ENCODE data around the gene KIF26B.

KIF26B gene

DNA sequence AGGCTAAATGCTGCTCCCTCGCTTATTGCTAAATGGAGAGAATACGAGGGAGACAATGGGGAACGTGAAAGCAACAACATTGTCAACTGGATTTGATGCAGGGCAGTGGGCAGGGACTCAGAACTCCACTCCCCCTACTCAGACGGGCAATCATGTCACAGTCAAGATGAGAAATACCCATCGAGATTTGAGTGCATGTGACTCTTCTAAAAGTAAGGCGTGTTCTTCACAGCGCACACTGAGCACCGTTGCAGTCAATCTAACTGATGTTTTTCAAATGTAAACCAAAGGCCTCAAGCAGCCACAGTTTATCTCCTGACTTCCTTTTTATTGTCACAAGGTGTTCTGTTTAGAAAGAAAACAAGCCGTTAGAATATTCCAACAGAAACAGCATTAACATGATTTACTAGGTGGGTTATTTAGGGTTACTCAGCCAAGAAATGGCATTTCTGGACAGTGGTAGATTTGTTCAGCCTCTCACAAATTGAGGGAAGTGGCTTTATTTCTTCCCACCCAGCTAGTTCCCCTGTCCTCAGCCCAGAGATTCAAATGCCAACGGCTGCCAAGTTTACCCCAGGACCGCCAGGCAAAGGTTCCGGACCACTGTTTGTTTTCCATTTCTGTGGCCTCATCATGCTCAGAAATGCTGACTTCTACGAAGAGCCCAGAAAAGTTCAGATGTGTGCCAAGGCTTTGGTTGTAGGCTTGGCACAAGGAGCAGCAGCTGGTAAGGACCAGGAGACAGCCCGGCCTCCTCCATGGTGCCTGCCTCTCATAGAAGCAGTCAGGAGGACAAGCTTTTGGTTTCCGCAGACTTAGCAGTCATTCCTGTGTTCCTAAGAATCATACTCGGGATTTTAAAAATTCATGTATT lies 171.4 kb downstream of the KIF26B start:
- Histone ChIP-seq H3K79me2 (ENCODE audit: insufficient read depth, low read length) (no peaks in the 10 kb centered on the region), H3K27me3 (ENCODE audit: insufficient read depth, low read length) (no peaks in the 10 kb centered on the region), H3K4me2 (ENCODE audit: low read length) (no peak overlapping the region), H3K27ac (ENCODE audit: low read depth, low read length, poor library complexity, severe bottlenecking) (no peak overlapping the region), H4K20me1 (ENCODE audit: insufficient read depth, low read length) (no peaks in the 10 kb centered on the region), H3K9me2 (ENCODE audit: low read depth, low read length) (no peaks in the 10 kb centered on the region), H3K4me1 (ENCODE audit: insufficient read depth, low read length, severe bottlenecking) (no peaks in the 10 kb centered on the region), H3K9ac (ENCODE audit: low read length) (no peak overlapping the region), H3F3A (ENCODE audit: insufficient read depth, low read length) (no peaks in the 10 kb centered on the region), H2AFZ (ENCODE audit: low read length) (no peak overlapping the region), H3K4me3 (ENCODE audit: low read depth, low read length, poor library complexity, severe bottlenecking) (no peak overlapping the region), H3K36me3 (ENCODE audit: insufficient read depth, low read length) (no peaks in the 10 kb centered on the region), H3K9me3 (ENCODE audit: low read length) (no peaks in the 10 kb centered on the region)
- TF ChIP-seq, protein P1, sequence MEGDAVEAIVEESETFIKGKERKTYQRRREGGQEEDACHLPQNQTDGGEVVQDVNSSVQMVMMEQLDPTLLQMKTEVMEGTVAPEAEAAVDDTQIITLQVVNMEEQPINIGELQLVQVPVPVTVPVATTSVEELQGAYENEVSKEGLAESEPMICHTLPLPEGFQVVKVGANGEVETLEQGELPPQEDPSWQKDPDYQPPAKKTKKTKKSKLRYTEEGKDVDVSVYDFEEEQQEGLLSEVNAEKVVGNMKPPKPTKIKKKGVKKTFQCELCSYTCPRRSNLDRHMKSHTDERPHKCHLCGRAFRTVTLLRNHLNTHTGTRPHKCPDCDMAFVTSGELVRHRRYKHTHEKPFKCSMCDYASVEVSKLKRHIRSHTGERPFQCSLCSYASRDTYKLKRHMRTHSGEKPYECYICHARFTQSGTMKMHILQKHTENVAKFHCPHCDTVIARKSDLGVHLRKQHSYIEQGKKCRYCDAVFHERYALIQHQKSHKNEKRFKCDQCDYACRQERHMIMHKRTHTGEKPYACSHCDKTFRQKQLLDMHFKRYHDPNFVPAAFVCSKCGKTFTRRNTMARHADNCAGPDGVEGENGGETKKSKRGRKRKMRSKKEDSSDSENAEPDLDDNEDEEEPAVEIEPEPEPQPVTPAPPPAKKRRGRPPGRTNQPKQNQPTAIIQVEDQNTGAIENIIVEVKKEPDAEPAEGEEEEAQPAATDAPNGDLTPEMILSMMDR (IDR thresholded peaks at IDR 0.05; ENCODE audit: low read length) = no peak
- no peak for TF ChIP-seq EZH2 (IDR thresholded peaks at IDR 0.05; ENCODE audit: borderline replicate concordance, low read length)

DNA sequence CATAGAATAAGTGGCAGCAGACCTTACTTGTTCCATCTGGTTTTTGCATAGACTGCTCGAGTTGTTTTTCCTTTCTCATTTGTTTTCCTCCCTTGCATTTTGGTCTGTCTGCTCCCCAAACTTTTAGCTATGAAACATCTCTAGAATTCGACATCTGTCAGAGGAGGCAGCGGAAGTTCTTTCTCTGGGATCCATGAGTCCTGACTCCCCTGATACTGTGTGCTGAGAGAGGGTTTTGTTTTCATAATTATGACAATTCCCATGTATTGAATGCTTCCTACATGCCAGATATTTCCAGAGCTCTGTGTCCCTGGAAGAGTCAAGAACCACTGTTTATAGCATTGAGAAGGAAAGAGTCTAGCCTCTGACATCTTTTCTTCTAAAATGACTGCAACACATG lies 172.6 kb downstream of the KIF26B start:
- Histone ChIP-seq H3K9me3 (ENCODE audit: low read length) (no peaks in the 10 kb centered on the region), H4K20me1 (ENCODE audit: insufficient read depth, low read length) (no peaks in the 10 kb centered on the region), H3K36me3 (ENCODE audit: insufficient read depth, low read length) (no peaks in the 10 kb centered on the region), H3K9ac (ENCODE audit: low read length) (no peak overlapping the region), H2AFZ (ENCODE audit: low read length) (no peak overlapping the region), H3K9me2 (ENCODE audit: low read depth, low read length) (no peaks in the 10 kb centered on the region), H3K4me2 (ENCODE audit: low read length) (no peak overlapping the region), H3K27me3 (ENCODE audit: insufficient read depth, low read length) (no peaks in the 10 kb centered on the region), H3K27ac (ENCODE audit: low read depth, low read length, poor library complexity, severe bottlenecking) (no peak overlapping the region), H3K4me3 (ENCODE audit: low read depth, low read length, poor library complexity, severe bottlenecking) (no peak overlapping the region), H3K79me2 (ENCODE audit: insufficient read depth, low read length) (no peaks in the 10 kb centered on the region), H3K4me1 (ENCODE audit: insufficient read depth, low read length, severe bottlenecking) (no peaks in the 10 kb centered on the region), H3F3A (ENCODE audit: insufficient read depth, low read length) (no peaks in the 10 kb centered on the region)
- no peak for TF ChIP-seq EZH2 (IDR thresholded peaks at IDR 0.05; ENCODE audit: borderline replicate concordance, low read length)
- TF ChIP-seq, protein P1 (IDR thresholded peaks at IDR 0.05; ENCODE audit: low read length) = no peak

DNA sequence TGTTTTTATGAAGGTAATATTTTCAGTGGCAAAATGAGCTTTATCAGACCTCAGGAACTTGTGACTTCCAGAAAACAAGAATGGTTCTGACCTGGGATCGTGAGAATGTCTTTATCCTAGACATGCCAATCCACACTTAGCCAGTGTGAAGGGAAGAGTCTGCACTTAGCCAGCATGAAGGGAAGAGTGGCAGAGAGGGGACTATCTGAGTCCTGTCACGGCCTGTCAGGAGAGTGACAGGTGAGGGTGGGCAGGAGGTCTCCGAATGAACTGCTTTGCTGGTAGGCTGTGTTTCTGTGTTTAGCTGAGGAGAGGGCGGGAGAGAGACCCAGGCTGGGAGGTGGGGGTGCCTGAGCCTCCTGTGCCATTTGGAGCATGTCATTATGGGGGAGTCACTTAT lies 173.1 kb downstream of the KIF26B start:
- Histone ChIP-seq H3K36me3 (ENCODE audit: insufficient read depth, low read length) (no peaks in the 10 kb centered on the region), H3K4me2 (ENCODE audit: low read length) (no peak overlapping the region), H3K27ac (ENCODE audit: low read depth, low read length, poor library complexity, severe bottlenecking) (no peak overlapping the region), H3K9ac (ENCODE audit: low read length) (no peak overlapping the region), H3K27me3 (ENCODE audit: insufficient read depth, low read length) (no peaks in the 10 kb centered on the region), H3K79me2 (ENCODE audit: insufficient read depth, low read length) (no peaks in the 10 kb centered on the region), H3K9me3 (ENCODE audit: low read length) (no peaks in the 10 kb centered on the region), H3K4me3 (ENCODE audit: low read depth, low read length, poor library complexity, severe bottlenecking) (no peak overlapping the region), H4K20me1 (ENCODE audit: insufficient read depth, low read length) (no peaks in the 10 kb centered on the region), H3F3A (ENCODE audit: insufficient read depth, low read length) (no peaks in the 10 kb centered on the region), H2AFZ (ENCODE audit: low read length) (no peak overlapping the region), H3K4me1 (ENCODE audit: insufficient read depth, low read length, severe bottlenecking) (no peaks in the 10 kb centered on the region), H3K9me2 (ENCODE audit: low read depth, low read length) (no peaks in the 10 kb centered on the region)
- TF ChIP-seq, protein P1 (IDR thresholded peaks at IDR 0.05; ENCODE audit: low read length) = no peak
- no peak for TF ChIP-seq EZH2 (IDR thresholded peaks at IDR 0.05; ENCODE audit: borderline replicate concordance, low read length)
